Measurements from ENCODE around the gene RAP1GAP2.
A peak's percentile ranks its signal among the peaks of the same experiment; 100 is the strongest.

The RAP1GAP2 gene

GRCh38 chr17:2947996-2948550, 151.8 kb downstream of the RAP1GAP2 start:
- DNase-seq (ENCODE audit: low spot score): no peak

- DNase-seq (ENCODE audit: low spot score): no peak
These were observed 152.7 kb downstream of the RAP1GAP2 start for GRCh38 chr17:2948721-2949468.

- no peak for DNase-seq (ENCODE audit: low spot score)
These were observed 153.3 kb downstream of the RAP1GAP2 start for GRCh38 chr17:2949469-2950044.

- DNase-seq (ENCODE audit: low spot score): no peak
These were observed 154.6 kb downstream of the RAP1GAP2 start for GRCh38 chr17:2950846-2951245.

GRCh38 chr17:2952174-2952845, 156.1 kb downstream of the RAP1GAP2 start:
- DNase-seq (ENCODE audit: low spot score): no peak

GRCh38 chr17:2954898-2955445, 158.7 kb downstream of the RAP1GAP2 start:
- peak; percentile 98 for DNase-seq (ENCODE audit: low spot score)

- no peak for DNase-seq (ENCODE audit: low spot score)
These were observed 159.8 kb downstream of the RAP1GAP2 start for GRCh38 chr17:2955931-2956582.

GRCh38 chr17:2957631-2958286, 161.5 kb downstream of the RAP1GAP2 start:
- DNase-seq (ENCODE audit: low spot score): no peak

- DNase-seq (ENCODE audit: low spot score): no peak
These were observed 162.5 kb downstream of the RAP1GAP2 start for GRCh38 chr17:2958706-2959222.

GRCh38 chr17:2959371-2960130, 163.3 kb downstream of the RAP1GAP2 start:
- no peak for DNase-seq (ENCODE audit: low spot score)

GRCh38 chr17:2961446-2961845, 165.2 kb downstream of the RAP1GAP2 start:
- no peak for DNase-seq (ENCODE audit: low spot score)

- DNase-seq (ENCODE audit: low spot score): no peak
These were observed 166.0 kb downstream of the RAP1GAP2 start for GRCh38 chr17:2962236-2962635.

GRCh38 chr17:2962729-2963128, 166.5 kb downstream of the RAP1GAP2 start:
- no peak for DNase-seq (ENCODE audit: low spot score)

- DNase-seq (ENCODE audit: low spot score): no peak
These were observed 167.2 kb downstream of the RAP1GAP2 start for GRCh38 chr17:2963332-2964027.

GRCh38 chr17:2964028-2964356, 167.8 kb downstream of the RAP1GAP2 start:
- DNase-seq (ENCODE audit: low spot score): no peak

- no peak for DNase-seq (ENCODE audit: low spot score)
These were observed 168.1 kb downstream of the RAP1GAP2 start for GRCh38 chr17:2964370-2964769.

- DNase-seq (ENCODE audit: low spot score): no peak
These were observed 168.6 kb downstream of the RAP1GAP2 start for GRCh38 chr17:2964831-2965230.

- no peak for DNase-seq (ENCODE audit: low spot score)
These were observed 169.7 kb downstream of the RAP1GAP2 start for GRCh38 chr17:2965621-2966595.

GRCh38 chr17:2967515-2967914, 171.3 kb downstream of the RAP1GAP2 start:
- DNase-seq (ENCODE audit: low spot score): no peak
